ENCODE results near the gene PRPH2.
A peak's percentile ranks its signal among the peaks of the same experiment; 100 is the strongest.
"Not testable (repeated sequence)": the region's sequence is repeated elsewhere in the genome, so short reads cannot be mapped to it uniquely, and the experiment has no call there.

Gene PRPH2

DNA sequence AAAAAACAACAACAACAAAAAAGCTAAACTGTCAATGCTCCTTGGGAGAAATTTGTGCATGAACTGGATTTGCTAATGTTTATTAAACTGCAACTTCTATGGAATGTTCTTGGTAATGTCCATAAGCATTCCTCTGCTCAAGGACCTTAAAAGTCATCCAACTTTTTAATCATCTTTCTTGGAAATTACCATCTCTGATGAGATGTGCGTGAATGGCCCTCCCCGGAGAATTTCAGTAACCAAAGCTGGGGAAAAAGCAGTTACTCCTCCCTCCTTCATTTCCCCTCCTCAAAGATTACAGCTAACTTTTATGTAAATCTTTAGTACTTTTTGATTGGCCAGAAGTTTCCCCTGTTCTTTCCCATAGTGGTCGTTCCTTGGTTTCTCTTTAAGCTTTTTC lies 18.3 kb upstream of the PRPH2 start:
- DNase-seq = no peak

DNA sequence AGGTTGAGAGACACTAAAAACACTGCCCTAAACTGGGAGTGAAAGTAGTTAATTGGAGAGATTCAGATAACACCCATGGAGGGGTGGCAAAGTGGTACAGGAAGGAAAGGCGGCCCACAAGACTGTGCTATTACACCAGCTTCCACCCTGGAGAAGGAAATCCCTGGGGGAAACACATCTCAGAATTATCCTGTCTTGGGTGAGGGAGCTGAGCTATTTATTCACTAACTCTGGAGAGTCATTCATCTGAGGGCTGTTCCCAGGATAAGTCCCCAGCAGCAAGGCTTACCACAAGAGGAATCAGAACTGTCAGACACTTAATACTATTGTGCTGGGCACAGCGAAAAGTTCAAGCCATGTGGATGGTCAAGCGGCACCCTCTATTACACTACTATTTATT lies 13.6 kb upstream of the PRPH2 start:
- DNase-seq = no peak

DNA sequence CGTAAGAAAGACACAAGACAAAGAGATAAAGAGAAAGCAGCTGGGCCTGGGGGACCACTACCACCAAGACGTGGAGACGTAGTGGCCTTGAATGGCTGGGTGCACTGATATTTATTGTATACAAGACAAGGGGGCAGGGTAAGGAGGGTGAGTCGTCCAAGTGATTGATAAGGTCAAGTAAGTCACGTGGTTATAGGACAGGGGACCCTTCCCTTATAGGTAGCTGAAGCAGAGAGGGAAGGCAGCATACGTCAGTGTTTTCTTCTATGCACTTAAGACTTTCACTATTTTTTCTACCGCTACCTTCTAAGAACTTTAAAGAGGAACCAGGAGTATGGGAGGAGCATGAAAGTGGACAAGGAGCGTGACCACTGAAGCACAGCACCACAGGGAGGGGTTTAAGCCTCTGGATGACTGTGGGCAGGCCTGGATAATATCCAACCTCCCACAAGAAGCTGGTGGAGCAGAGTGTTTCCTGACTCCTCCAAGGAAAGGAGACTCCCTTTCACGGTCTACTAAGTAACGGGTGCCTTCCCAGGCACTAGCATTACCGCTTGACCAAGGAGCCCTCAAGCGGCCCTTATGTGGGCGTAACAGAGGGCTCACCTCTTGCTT lies 11.6 kb upstream of the PRPH2 start:
- DNase-seq = not testable (repeated sequence)

DNA sequence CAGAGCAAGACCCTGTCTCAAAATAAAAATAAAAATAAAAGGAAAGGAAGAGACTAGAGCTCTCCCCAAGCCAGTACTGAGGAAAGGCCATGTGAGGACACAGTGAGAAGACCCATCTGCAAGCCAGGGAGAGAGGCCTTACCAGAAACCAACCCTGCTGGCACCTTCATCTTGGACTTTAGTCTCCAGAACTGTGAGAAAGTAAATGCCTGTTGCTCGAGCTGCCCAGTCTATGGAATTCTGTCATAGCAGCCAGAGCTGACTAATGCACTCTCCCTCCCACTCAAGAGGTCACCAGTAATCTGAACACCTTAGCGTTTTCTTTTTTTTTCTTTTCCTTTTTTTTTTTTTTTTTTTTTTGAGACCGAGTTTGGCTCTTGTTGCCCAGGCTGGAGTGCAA lies 7.3 kb upstream of the PRPH2 start:
- no peak for DNase-seq

DNA sequence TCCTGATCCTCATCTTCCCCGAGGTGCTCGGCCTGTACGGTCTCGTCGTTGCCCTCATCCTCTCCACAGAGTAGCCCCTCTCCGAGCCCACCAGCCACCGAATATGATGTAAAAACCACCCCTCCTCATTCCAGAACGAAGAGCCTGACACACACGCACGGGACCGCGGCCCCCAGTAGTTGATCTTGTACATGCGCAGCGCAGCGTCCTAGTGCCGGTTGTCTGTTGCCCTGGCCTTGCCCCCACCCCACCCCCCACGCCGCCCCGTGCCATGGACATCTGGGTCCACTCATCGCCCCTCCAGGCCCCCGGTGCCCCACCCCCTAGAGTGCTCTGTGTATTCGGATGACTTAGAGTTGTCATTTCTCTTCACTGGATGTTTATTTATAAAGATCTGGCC lies 5.2 kb upstream of the PRPH2 start:
- DNase-seq = no peak

DNA sequence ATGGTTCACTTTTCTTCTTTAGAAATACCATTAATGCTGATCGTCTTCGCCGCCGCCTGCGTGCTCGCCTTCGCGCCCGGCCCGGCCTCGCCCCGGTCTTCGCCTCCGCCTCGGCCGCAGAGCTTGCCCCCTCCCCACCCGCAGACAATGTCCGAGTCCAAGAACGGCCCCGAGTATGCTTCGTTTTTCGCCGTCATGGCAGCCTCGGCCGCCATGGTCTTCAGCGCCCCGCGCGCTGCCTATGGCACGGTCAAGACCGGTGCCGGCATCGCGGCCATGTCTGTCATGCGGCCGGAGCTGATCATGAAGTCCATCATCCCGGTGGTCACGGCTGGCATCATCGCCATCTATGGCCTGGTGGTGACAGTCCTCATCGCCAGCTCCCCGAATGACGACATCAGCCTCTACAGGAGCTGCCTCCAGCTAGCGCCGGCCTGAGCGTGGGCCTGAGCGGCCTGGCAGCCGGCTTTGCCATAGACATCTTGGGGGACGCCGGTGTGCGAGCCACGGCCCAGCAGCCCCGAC lies 4.8 kb upstream of the PRPH2 start:
- DNase-seq = no peak

DNA sequence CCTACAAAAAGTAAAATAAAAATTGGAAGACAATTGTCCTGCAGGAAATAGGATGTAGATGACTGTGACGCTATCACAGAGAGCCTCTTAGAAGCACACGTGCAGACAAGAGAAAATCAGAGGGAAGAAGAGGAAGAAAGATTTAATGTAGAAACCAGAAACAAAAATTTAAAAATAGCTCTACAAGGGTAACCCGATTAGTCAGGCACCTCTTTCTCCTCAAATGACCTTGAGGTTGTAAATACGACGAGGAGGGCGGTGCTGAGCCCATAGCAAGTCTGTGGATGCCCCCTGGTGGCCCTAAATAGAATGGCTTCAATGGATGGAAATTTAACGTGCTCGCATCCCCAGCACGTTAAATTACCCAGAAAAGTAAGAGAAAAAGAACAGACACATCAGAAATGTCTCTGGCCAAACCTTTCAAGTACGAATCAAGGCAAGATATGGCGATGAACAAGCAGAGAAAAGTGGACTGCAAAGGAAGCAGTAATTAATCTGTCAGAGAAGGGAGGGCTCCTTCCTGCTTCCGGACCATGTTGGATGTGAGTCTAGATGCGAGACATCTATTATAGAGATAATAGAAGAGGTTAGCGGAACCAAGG lies 4.2 kb upstream of the PRPH2 start:
- peak; percentile 49 for DNase-seq

DNA sequence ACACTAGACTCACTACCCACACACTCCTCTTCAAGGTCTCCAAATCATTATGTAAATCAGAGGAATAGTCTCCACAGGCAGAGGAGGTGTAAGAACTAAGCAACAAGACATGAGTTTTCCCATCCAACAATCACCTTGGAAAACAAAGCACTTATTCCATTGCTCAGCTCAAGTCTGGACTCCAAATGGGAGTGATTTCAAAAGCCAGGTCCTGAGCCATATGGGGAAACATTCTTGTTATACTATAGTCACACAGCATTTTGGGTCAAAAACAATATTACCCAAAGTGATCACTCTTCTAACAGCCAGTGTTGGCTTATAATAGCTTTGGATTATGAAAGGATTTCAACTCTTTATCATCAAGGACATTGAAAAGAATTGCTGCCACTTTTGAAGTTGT lies 3.6 kb upstream of the PRPH2 start:
- no peak for DNase-seq

DNA sequence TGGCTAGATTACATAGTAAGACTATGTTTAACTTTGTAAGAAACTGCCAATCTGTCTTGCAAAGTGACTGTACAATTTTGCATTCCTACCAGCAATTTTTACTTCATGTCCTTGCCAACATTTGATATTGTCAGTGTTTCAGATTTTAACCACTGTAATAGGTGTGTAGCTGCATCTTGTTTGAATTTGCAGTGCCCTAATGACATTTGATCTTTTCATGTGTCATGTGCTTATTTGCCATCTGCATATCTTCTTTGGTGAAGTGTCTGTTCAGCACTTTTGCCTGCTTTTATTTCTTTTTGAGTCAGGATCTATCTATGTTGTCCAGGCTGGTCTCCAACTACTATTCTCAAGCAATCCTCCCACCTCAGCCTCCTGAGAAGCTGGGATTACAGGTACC lies 2.4 kb upstream of the PRPH2 start:
- no peak for DNase-seq

DNA sequence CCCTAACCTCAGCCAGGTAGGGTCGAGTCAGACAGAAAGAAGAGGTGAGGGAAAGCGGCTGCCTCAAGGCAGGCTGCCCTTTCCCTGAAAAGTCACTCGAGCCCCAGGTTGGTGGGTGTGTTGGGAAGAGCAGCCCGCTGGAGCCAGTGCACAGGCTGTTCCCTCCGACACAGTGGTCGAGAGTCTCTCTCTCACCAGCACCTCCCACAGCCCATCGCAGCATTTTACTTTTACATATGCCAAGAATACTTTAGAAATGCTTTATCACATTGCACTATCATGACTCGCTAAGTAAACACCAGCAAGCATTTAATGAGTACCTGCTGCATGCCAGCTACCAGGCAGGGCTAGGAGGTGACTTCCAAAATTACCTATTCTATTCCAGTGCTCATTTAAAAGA lies 1.7 kb downstream of the PRPH2 start:
- DNase-seq = no peak

DNA sequence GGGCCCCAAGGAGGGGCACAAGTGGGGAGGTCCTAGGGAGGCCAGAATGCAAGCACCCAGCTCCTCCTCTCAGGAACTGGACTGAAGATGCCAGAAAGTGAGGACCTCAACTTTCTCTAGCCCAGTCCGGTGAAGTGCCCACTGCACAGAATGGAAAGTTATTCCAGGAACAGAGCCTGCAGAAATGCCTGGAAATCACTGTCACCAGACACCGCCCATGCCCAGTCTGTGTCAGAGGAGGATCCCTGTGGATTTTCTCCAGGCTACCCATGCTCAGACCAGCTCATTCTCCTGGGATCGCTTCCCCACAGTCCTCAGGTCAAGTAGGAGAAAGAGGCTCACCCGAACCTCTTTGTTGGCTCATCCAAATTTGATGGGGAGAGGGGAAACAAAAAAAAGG lies 6.5 kb downstream of the PRPH2 start:
- DNase-seq = no peak

DNA sequence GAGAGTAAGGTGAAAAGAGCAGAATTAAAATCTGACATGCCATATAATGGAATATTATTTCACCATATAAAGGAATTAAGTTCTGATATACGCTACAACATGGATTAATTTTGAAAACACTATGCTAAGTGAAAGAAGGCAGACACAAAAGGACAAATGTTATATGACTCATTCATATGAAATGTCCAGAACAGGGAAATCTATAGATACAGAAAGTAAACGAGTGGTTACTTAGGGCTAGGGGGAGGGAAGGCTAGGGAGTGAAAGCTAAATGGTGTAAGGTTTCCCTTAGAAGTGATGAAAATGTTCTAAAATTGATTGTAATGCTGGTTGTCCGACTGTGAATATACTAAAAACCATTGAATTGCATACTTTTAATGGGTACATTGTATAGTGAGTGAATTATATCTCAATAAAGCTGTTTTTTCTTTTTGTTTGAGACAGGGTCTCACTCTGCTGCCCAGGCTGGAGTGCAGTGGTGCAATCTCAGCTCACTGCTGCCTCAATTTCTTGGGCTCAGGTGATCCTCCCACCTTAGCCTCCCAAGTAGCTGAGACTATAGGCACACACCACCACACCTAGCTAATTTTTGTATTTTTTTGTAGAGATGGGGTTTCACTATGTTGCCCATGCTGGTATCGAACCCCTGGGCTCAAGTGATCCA lies 8.2 kb downstream of the PRPH2 start:
- DNase-seq = no peak

DNA sequence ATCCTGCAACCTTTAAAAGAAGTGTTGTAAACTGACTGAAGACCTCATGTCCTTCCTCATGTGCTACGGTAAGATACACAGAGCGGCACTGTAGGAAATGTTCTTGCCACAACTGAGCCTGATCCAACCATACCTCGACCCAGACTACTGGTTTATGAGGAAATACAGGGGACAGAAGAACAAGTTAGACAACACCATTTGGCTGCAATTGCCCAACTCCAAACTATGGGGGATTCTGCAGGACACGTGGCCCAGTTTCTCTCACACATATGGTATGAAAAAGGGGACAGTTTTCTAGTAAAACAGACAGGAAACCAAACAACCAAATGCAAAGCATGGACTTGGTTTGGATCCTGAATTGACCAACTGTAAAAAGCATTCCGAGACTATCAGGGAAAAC lies 10.5 kb downstream of the PRPH2 start:
- DNase-seq = no peak

DNA sequence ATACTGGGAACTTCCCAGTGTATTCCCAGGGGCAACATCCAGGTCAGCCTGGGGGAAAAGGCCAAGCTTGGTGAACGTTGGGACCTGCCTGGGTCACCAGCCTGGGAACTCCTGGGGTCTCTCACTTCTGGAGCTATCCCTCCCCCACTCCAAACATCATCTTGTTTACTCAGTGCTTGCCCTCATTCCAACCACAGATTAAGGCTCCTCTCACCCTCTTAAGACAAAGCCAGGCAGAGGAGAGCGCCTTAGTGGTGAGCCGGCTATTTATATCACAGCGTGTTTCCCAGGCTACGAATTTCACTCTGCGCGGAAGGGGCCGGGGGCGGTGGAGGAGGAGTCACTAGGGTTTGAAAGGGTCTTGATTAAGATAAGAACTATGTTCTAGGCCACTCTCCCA lies 12.1 kb downstream of the PRPH2 start:
- no peak for DNase-seq

DNA sequence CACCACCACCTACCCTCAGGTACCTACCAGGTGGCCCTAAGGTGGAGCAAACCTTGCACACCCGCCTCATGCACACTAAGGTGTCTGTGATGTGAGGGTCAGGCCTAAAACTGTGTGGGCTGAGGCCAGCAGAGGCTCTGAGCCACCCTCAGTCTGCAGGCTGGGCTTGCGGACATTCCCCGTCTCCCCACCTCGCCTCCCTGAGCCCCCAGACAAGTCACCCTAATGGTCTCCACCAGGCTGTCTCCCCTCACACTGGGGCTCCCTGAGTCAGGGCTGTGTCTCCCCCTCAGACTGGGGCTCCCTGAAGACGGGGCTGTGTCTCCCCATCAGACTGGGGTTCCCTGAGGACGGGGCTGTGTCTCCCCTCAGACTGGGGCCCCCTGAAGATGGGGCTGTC lies 12.5 kb downstream of the PRPH2 start:
- no peak for DNase-seq

DNA sequence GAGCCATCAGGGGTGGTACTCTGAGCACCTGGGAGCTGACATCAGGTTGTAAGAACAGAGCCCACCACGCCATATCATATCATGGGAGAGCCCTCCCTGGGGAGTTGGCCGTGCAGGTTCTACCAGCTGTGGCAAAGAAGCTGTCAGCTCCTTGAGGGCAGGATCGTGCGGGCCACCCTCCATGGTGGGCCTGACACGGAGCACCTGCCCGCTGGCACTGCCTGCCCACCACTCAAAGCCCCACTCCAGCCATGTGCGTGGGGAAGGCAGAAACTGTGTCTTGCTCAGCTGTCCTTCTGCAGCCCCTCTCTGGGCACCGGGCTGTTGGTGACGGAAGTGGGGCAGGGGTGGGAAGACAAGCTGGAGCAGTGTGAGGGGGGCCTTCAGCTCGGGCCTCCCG lies 14.3 kb downstream of the PRPH2 start:
- no peak for DNase-seq

DNA sequence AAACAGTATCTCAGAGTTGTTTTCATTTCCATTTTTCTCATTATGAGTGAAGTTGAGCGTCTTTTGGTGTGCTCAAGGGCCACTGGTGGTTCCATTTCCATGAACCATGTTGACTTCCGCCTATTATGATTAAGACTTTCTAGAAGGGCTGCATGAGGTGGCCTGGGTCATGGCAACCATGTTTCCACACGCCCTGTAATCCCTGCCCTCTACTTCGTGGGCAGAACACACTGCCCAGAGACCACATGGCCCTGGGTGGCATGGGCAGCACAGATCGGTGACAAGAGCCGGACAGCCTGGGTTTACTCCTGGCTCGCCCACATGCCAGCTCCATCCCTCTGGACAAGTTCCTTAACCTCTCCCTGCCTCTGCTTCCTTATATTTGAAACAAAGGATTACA lies 14.8 kb downstream of the PRPH2 start:
- DNase-seq = no peak

DNA sequence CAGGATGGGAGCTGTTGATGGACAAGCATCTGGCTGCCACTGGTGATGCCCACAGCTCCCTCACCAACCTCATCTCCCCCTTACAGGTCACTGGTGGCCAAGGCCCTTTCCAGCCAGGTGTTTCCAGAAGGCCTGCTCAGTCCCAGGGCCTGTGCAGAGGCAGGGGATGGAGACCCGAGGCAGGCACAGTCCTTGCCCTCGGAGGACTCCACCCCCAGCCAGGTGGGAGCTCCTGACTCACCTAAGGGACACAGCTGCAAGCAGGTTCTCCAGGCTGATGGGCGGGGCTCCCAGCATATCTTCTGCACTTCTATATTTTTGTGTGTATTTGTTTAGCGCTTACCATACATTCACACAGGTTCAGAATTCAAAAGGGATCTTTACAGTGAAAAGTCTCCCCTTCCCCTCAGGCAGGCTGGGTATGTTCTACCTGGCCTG lies 17.4 kb downstream of the PRPH2 start:
- no peak for DNase-seq

DNA sequence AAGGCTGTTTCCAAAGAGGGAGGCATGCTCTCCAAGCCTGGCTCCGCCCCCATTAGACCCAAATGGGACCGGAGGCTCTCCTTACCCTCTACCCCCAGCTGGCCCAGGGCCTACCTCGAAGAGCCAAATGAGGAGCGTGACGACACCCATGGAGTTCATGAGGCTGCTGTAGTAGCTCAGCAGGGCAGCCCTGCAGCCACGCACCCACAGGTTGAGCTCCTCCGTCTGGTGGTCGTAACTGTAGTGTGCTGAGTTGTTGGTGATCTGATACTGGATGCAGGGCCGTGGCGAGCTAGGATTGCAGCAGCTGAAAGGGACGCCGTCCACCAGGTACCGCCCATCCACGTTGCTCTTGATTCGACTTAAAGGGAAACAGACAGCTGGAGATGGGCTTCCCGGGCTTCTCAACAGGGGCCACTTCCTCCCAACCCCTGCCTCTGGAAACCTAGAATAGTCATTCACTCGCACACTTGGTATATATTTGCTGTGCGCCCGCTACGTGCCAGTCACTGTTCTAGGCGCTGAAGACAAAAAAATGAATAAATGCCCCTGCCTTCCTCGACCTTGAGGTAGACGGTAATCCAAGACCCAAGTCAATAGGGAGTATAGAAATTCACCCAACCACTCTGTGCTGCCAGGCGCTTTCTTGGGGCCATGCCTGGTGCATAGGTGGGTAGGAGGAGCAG lies 18.0 kb downstream of the PRPH2 start:
- DNase-seq = no peak

DNA sequence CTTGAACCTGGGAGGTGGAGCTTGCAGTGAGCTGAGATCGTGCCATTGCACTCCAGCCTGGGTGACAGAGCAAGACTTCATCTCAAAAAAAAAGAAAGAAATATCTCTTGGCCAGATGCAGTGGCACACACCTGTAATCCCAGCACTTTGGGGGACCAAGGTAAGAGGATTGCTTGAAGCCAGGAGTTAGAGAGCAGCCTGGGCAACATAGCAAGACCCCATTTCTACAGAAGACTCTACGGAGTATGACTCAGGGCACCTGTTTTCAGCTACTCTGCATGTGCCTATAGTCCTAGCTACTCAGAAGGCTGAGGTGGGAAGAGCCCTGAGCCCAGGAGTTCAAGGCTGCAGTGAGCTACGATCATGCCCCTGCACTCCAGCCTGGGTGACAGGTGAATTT lies 19.6 kb downstream of the PRPH2 start:
- DNase-seq = not testable (repeated sequence)

DNA sequence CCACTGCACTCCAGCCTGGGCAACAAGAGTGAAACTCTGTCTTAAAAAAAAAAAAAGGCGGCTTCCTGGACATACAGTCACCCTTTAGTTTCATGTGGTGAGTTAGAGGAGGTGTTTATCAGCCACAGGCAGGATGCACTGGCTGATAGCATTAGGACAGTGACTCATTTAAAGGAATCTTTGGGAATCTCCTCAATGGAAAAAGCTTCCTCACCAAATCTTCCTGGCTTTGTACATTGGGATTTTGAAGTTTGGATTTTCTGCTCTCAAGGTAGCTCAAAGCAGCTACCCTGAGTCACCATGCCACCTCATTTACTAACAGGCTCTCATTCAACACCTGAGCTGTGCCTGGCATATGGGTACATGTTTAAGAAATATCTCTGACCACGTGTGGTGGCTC lies 20.2 kb downstream of the PRPH2 start:
- no peak for DNase-seq

DNA sequence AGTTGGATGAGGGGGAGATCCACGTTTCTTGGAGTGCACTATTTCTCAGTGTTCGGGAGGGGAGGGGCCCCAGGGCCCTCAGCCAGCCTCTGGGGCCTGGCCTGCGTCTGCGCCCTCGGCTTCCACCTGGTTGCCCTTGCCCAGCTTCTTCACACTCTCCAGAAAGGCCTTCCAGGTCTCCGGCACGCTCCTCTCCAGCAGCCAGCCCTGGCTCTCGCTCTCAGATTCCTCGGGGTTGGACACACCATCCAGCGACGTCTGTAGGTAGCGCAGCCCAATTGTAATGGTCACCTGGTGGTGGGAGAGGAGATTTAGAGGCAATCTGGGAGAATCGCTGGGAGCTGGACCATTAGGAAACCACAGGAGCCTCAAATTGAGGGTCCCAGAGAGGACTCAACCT lies 24.2 kb downstream of the PRPH2 start:
- DNase-seq = no peak

DNA sequence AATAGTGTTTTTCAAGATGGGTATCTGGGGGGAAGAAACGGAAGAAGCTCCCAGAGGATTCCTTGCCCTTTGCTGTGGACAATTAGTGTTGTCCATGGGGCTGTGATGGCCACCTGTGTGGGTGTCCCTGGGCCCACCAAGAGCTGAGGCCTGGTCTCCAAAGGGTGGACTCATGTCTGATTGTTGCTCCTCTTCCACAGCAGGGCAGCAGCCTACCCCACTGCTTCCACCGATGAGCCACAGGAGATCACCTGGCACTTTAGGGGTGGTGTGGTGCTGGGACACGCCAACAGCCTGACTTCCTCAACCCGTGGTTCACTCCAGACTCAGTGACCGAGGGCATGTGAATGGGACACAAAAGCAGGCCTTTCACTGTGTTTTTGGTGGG lies 25.1 kb downstream of the PRPH2 start:
- DNase-seq = no peak

All from GDM1 (cell line).